ENCODE results near the gene ZFAND3. TPM values are rescaled to one million over a fixed set of nuclear protein-coding genes. Genes with fewer than 3 reads are reported as not detected.

The ZFAND3 gene
- total and polyA plus RNA-seq, 2 experiments from 2014 or later, result 16.9 to 28.2 TPM

- TF ChIP-seq CTCF (conservative IDR thresholded peaks at IDR 0.05; ENCODE audit: low read depth in 2 of 2), result no peak
- no peak for TF ChIP-seq ZNF331 (CRISPR knock-in tag; IDR thresholded peaks at IDR 0.05; ENCODE audit: low read depth)
- no peak for TF ChIP-seq ZNF114 (CRISPR knock-in tag; IDR thresholded peaks at IDR 0.05)
- TF ChIP-seq REST (IDR thresholded peaks at IDR 0.05; ENCODE audit: unreplicated experiment), result no peak
Measured at GRCh38 chr6:37830225-37830624, 10.7 kb downstream of the ZFAND3 start (continued).

- DNase-seq (ENCODE audit: low spot score) (no peak), ATAC-seq (no peak)
- H3K4me1 ChIP-seq (ENCODE audit: insufficient read depth), result no peaks in the 10 kb centered on the region; the same call in 1 of the 2 replicates
- peaks cover 58% of the 10 kb centered on the region for H4K20me1 ChIP-seq (replicated peaks; ENCODE audit: insufficient read depth)
- no peaks in the 10 kb centered on the region for H3F3A ChIP-seq (replicated peaks; ENCODE audit: low read depth)
- no peak overlapping the region for H3K4me2 ChIP-seq
- no peak overlapping the region for H3K4me3 ChIP-seq
- H3K36me3 Mint-ChIP-seq (ENCODE audit: low read depth), result peaks cover 24% of the 10 kb centered on the region
- H3K27me3 ChIP-seq (ENCODE audit: insufficient read depth), result no peaks in the 10 kb centered on the region
- no peak overlapping the region for H2AFZ ChIP-seq
- H3K4me3 Mint-ChIP-seq, result no peak overlapping the region
- H3K79me2 ChIP-seq (replicated peaks; ENCODE audit: insufficient read depth), result peaks cover 100% of the 10 kb centered on the region
- H3K36me3 ChIP-seq (ENCODE audit: insufficient read depth), result no peaks in the 10 kb centered on the region
- no peaks in the 10 kb centered on the region; the same call in 1 of the 2 replicates for H3K9me2 ChIP-seq (ENCODE audit: insufficient read depth)
- TF ChIP-seq CTCF (conservative IDR thresholded peaks at IDR 0.05; ENCODE audit: low read depth in 2 of 2), result no peak
- no peak for TF ChIP-seq POLR2AphosphoS5 (IDR thresholded peaks at IDR 0.05; ENCODE audit: low read depth)
- no peak for TF ChIP-seq ZNF331 (CRISPR knock-in tag; IDR thresholded peaks at IDR 0.05; ENCODE audit: low read depth)
- TF ChIP-seq EZH2phosphoT487 (IDR thresholded peaks at IDR 0.05; ENCODE audit: unreplicated experiment), result no peak
- no peak for TF ChIP-seq JUNB (IDR thresholded peaks at IDR 0.05; ENCODE audit: unreplicated experiment)
- peaks cover 3% of the 10 kb centered on the region; the same call in 1 of the 3 replicates for H3K9me3 Mint-ChIP-seq
- H3K27me3 Mint-ChIP-seq (ENCODE audit: insufficient read depth, low read depth, poor library complexity), result peaks cover 2% of the 10 kb centered on the region
- peaks cover 11% of the 10 kb centered on the region for H3K4me1 Mint-ChIP-seq
- no peak overlapping the region for H3K27ac ChIP-seq (ENCODE audit: low read depth)
- no peak overlapping the region for H3K27ac Mint-ChIP-seq
Measured at GRCh38 chr6:37831457-37831856, 11.9 kb downstream of the ZFAND3 start.

Measured in GM23338 (cell line).